ENCODE results near the gene MVK.

MVK gene

DNA sequence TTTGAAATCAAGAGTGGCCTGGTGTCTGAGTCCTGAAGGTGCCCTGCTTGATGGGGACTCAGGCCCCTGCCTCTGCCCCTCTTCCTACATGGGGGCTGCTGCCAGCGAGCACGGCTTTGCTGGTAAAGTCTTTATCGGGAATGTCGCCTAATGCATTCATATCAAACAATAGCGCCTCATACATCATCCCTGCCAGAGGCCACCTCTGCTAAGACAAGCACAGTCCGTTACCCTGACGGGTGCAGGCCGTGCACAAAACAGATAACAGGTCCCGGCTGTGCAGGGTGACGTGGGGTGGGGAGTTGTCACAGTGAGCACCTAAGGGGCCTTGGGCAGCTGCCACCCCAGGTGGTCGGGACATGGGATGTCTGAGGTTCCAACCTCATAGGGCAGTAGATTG lies 71.6 kb downstream of the MVK start:
- no peak overlapping the region for H3K4me3 ChIP-seq (replicated peaks in 1 of 2; ENCODE audit: low read depth in 2 of 2, low read length in 2 of 2)
- no peak for DNase-seq (ENCODE audit: low read depth in 2 of 2)
- TF ChIP-seq, protein P1, sequence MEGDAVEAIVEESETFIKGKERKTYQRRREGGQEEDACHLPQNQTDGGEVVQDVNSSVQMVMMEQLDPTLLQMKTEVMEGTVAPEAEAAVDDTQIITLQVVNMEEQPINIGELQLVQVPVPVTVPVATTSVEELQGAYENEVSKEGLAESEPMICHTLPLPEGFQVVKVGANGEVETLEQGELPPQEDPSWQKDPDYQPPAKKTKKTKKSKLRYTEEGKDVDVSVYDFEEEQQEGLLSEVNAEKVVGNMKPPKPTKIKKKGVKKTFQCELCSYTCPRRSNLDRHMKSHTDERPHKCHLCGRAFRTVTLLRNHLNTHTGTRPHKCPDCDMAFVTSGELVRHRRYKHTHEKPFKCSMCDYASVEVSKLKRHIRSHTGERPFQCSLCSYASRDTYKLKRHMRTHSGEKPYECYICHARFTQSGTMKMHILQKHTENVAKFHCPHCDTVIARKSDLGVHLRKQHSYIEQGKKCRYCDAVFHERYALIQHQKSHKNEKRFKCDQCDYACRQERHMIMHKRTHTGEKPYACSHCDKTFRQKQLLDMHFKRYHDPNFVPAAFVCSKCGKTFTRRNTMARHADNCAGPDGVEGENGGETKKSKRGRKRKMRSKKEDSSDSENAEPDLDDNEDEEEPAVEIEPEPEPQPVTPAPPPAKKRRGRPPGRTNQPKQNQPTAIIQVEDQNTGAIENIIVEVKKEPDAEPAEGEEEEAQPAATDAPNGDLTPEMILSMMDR (IDR thresholded peaks at IDR 0.05; ENCODE audit: low read depth, low read length): no peak

DNA sequence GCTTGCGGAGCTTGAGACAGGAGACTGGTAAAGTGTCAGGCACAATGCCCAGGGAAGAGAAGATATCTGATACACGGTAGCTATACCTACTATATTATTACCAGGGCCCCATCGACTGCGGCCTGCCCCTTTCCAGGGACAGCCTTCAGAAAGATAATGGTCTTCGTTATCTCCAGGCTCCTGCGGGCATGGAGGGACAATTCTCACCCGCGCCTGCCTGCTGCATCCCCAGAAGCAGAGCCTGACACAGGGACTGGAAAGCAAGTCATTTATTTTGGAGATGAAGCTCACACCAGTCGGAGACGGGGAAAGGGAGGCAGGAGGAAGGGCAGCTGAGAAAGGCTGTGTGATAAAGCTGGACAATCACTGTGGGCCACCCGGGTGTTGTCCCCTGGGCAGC lies 72.1 kb downstream of the MVK start:
- no peak for DNase-seq (ENCODE audit: low read depth in 2 of 2)
- no peak overlapping the region for H3K4me3 ChIP-seq (replicated peaks in 1 of 2; ENCODE audit: low read depth in 2 of 2, low read length in 2 of 2)
- TF ChIP-seq, protein P1 (IDR thresholded peaks at IDR 0.05; ENCODE audit: low read depth, low read length): no peak

All from cardiac fibroblast (primary cell).